Measurements from ENCODE around the gene EIF3L.

Gene EIF3L

DNA sequence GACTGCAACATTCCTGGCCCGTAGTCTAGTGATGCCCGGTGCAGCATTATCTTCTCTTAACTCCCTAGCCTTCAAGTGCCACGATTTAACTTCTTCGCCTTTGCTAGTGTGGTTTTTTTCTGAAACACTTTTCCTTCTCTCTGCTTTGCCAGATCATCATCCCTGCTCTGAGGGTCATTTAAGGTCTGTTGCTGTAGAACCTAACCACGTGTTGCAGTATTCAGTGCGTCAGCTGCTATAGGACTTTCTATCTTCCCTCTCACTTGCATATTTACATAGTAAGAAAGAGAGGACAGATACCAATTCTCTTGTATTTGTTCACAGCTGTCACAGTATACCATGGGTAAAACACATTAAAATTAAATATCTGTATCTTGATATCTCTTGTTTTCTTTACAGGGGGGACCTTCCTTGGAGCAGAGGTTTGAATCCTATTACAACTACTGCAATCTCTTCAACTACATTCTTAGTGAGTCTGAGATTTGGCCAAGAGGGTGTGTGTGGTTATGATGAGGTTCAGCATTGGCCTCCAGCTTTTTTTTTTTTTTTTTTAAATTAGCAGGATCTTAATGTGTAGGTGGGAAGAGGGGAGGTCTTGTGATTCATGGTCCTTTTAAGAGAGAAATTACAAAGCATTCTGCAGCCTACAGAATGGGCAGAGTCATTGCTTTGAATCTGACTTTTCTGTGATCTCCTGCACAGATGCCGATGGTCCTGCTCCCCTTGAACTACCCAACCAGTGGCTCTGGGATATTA is 13.5 kb downstream of the EIF3L start:
- Histone ChIP-seq H3K27me3 (ENCODE audit: control insufficient read depth, insufficient read depth, low read length) (no peaks in the 10 kb centered on the region), H3K9ac (ENCODE audit: low read depth, low read length) (no peak overlapping the region), H3K36me3 (ENCODE audit: insufficient read depth, low read length) (peaks cover 59% of the 10 kb centered on the region)

DNA sequence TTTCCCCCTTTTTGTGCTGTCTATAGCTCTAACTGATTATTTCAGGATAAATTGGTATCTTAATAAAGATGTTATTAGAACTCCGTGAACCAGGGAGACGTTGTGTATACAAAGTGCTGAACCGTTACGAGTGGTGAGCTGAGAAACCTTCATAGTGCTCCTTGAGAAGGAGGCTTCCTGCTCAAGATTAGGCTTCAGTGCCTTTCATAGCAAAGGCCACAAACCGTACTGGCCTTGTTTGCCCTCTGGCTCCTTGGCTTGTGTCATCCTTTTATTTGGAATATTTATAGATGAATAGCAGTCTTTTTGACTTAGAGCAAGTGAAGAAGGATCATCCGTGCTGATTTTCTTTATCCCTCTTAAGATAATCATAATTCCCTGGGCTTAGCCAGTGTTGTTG is 16.3 kb downstream of the EIF3L start:
- Histone ChIP-seq H3K36me3 (ENCODE audit: insufficient read depth, low read length) (peaks cover 65% of the 10 kb centered on the region), H3K4me1 (ENCODE audit: control insufficient read depth, insufficient read depth, low read length) (peaks cover 6% of the 10 kb centered on the region), H3K9ac (ENCODE audit: low read depth, low read length) (no peak overlapping the region), H3K27me3 (ENCODE audit: control insufficient read depth, insufficient read depth, low read length) (no peaks in the 10 kb centered on the region), H3K4me2 (ENCODE audit: low read length) (no peak overlapping the region), H3K4me3 (ENCODE audit: low read length) (no peak overlapping the region), H3K9me3 (replicated peaks; ENCODE audit: low read length) (no peaks in the 10 kb centered on the region)

More for the DNA sequence above, 13.5 kb downstream of the EIF3L start:
- H3K9me3 ChIP-seq (replicated peaks; ENCODE audit: low read length), result no peaks in the 10 kb centered on the region
- no peak overlapping the region for H3K4me3 ChIP-seq (ENCODE audit: low read length)
- no peak overlapping the region for H3K4me2 ChIP-seq (ENCODE audit: low read length)
- peaks cover 11% of the 10 kb centered on the region for H3K4me1 ChIP-seq (ENCODE audit: control insufficient read depth, insufficient read depth, low read length)

DNA sequence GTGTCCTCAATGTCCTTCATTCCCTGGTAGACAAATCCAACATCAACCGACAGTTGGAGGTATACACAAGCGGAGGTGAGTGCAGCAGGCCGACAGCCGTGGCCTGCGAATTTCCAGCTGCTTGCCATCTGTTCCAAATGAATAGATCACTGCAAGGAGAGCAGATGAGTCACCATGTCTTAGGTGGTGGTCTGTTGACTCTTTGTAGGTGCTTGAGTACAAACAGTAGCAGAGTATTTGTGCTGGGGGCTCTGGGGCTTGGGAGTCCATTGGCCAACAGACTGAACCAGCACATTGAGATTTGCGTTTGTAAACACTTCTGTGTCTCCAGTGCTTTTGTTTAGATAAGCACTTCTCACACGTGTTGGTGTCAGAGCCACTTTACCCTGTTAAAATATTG is 21.1 kb downstream of the EIF3L start:
- Histone ChIP-seq H3K4me3 (ENCODE audit: low read length) (no peak overlapping the region), H3K9ac (ENCODE audit: low read depth, low read length) (no peak overlapping the region), H3K27me3 (ENCODE audit: control insufficient read depth, insufficient read depth, low read length) (no peaks in the 10 kb centered on the region), H3K4me2 (ENCODE audit: low read length) (no peak overlapping the region), H3K36me3 (ENCODE audit: insufficient read depth, low read length) (peaks cover 64% of the 10 kb centered on the region), H3K9me3 (replicated peaks; ENCODE audit: low read length) (no peaks in the 10 kb centered on the region), H3K4me1 (ENCODE audit: control insufficient read depth, insufficient read depth, low read length) (no peaks in the 10 kb centered on the region)

GRCh38 chr22:37880668-37881440 is 31.6 kb downstream of the EIF3L start:
- H3K4me2 ChIP-seq (ENCODE audit: low read length), result no peak overlapping the region
- peak overlapping the region; percentile 4 for H3K9ac ChIP-seq (ENCODE audit: low read depth, low read length)
- H3K27me3 ChIP-seq (ENCODE audit: control insufficient read depth, insufficient read depth, low read length), result no peaks in the 10 kb centered on the region
- H3K4me1 ChIP-seq (ENCODE audit: control insufficient read depth, insufficient read depth, low read length), result peaks cover 20% of the 10 kb centered on the region
- no peak overlapping the region for H3K4me3 ChIP-seq (ENCODE audit: low read length)
- H3K36me3 ChIP-seq (ENCODE audit: insufficient read depth, low read length), result peaks cover 53% of the 10 kb centered on the region
- H3K9me3 ChIP-seq (replicated peaks; ENCODE audit: low read length), result no peaks in the 10 kb centered on the region

DNA sequence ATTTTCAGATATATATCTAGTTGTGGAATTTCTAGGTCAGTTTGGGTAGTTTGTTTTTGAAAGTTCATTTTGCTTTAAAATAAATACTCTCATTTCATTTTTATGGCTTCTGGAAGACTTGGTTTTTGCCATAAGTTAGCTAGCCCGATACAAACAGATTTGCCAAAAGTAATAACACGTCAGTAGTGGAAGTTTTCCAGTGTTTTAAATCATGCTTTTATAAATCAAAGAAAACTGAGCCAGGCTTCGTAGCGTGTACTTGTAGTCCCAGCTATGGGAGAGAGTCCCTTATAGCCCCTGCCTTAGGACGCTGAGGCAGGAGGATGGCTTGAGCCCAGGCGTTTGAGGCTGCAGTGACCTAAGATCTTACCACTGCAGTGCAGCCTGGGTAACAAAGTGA is 35.2 kb downstream of the EIF3L start:
- no peak overlapping the region for H3K4me2 ChIP-seq (ENCODE audit: low read length)
- H3K9me3 ChIP-seq (replicated peaks; ENCODE audit: low read length), result no peaks in the 10 kb centered on the region
- no peaks in the 10 kb centered on the region for H3K27me3 ChIP-seq (ENCODE audit: control insufficient read depth, insufficient read depth, low read length)
- no peak overlapping the region for H3K9ac ChIP-seq (ENCODE audit: low read depth, low read length)
- H3K4me3 ChIP-seq (ENCODE audit: low read length), result no peak overlapping the region
- peaks cover 47% of the 10 kb centered on the region for H3K36me3 ChIP-seq (ENCODE audit: insufficient read depth, low read length)
- peaks cover 26% of the 10 kb centered on the region for H3K4me1 ChIP-seq (ENCODE audit: control insufficient read depth, insufficient read depth, low read length)

DNA sequence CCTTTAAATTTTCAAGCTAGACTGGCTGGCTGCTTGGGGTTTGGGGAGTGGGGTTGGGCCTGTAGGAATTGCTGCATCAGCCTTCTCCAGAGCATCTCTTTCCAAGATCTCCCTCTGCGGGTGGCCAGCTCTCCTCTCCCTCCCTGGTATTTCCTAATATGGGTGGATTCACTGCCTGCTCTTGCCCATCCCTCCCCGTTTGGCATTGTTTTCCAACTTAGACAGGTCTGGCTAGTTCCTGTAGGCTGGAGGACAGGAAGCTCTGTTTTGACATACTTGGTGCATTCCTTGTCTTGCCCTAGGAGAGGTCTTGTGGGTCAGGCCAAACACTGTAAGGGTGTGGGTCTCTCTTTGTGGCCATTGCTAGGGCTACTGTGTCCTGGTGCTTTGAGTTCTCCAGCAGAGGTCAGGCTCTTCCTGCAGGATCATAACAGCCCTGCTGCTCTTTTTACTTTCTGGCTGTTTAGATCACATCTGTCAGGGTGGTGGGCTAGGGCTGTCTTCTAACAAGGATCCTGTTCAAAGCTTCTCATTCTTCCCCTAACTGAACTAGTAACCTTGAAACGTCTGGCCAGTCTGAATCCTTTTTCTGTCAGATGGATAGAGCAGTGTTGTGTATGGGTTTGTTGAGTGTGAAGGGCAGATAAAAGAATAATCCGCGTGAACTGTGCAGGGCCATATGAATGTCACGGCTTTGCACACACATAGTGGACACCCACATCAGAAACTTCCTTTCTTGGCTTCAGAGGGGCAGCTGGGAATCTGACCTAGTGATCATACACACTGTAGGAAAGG is 38.6 kb downstream of the EIF3L start:
- Histone ChIP-seq H3K4me1 (ENCODE audit: control insufficient read depth, insufficient read depth, low read length) (peaks cover 16% of the 10 kb centered on the region), H3K36me3 (ENCODE audit: insufficient read depth, low read length) (peaks cover 41% of the 10 kb centered on the region), H3K4me2 (ENCODE audit: low read length) (no peak overlapping the region), H3K9ac (ENCODE audit: low read depth, low read length) (no peak overlapping the region), H3K9me3 (replicated peaks; ENCODE audit: low read length) (no peaks in the 10 kb centered on the region), H3K27me3 (ENCODE audit: control insufficient read depth, insufficient read depth, low read length) (no peaks in the 10 kb centered on the region), H3K4me3 (ENCODE audit: low read length) (no peak overlapping the region)

DNA sequence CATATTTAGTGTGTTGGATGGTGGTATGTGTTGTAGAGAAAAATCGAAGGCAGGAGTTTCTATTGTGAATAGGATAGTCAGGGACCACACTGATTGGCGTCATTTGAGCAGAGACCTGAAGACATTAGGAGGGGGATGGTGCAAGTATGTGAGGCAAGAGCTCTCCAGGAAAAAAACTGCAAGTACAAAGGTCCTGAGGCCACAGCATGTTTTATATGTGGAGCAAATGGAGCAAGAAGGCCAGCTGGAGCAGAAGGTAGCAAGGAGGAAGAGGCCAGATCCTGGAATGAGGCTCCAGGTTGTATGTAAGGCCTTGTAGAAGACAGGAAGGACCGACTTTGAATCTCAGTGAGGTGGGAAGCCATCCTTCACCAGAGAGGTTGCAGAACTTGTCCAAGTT is 42.7 kb downstream of the EIF3L start:
- Histone ChIP-seq H3K27me3 (ENCODE audit: control insufficient read depth, insufficient read depth, low read length) (no peaks in the 10 kb centered on the region), H3K9me3 (replicated peaks; ENCODE audit: low read length) (no peaks in the 10 kb centered on the region), H3K4me1 (ENCODE audit: control insufficient read depth, insufficient read depth, low read length) (peaks cover 6% of the 10 kb centered on the region), H3K9ac (ENCODE audit: low read depth, low read length) (no peak overlapping the region), H3K4me3 (ENCODE audit: low read length) (no peak overlapping the region), H3K36me3 (ENCODE audit: insufficient read depth, low read length) (peaks cover 31% of the 10 kb centered on the region), H3K4me2 (ENCODE audit: low read length) (no peak overlapping the region)

- H3K36me3 ChIP-seq (ENCODE audit: insufficient read depth, low read length), result peaks cover 23% of the 10 kb centered on the region
These were observed 43.5 kb downstream of the EIF3L start for GRCh38 chr22:37892566-37893335.

GRCh38 chr22:37893583-37893983 is 44.4 kb downstream of the EIF3L start:
- Histone ChIP-seq H3K36me3 (ENCODE audit: insufficient read depth, low read length) (peaks cover 15% of the 10 kb centered on the region), H3K4me1 (ENCODE audit: control insufficient read depth, insufficient read depth, low read length) (peaks cover 10% of the 10 kb centered on the region)

More at GRCh38 chr22:37892566-37893335, 43.5 kb downstream of the EIF3L start:
- Histone ChIP-seq H3K27me3 (ENCODE audit: control insufficient read depth, insufficient read depth, low read length) (no peaks in the 10 kb centered on the region), H3K4me3 (ENCODE audit: low read length) (no peak overlapping the region), H3K4me2 (ENCODE audit: low read length) (no peak overlapping the region), H3K9ac (ENCODE audit: low read depth, low read length) (no peak overlapping the region), H3K4me1 (ENCODE audit: control insufficient read depth, insufficient read depth, low read length) (peaks cover 7% of the 10 kb centered on the region), H3K9me3 (replicated peaks; ENCODE audit: low read length) (no peaks in the 10 kb centered on the region)

DNA sequence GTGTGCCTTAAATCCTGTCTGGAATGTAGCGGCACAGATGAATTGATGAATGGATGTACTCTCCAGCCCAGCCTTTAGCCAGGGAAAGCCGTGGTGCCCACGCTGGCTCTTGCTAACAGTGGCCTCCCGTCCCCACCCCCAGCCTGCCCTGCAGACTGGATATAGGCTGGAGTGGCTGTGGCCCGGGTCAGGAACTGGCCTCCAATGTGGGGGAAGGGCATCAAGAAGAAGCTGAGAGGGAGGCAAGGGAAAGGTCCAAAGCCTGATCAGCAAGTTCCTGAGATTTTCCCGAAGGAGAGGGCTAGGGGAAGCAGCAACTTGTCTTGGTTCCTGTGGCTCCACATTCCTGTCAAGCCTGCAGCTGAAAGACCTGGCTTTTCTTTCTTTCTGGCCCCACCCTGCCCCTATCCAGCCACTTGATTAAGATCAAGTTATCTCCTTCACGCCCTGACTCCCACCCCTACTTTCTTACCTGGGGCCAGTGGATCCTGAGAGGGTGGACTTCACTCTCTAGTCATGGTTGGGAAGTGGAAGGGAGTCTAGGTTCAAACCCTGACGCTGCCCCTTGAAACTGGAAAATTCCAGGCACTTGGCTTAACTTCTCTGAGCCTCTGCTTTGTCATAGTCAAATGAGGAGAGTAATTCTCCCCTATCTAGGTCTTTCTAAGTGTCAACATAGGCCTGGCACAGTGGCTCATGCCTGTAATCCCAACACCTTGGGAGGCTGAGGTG is 45.9 kb downstream of the EIF3L start:
- Histone ChIP-seq H3K9ac (ENCODE audit: low read depth, low read length) (no peak overlapping the region), H3K4me2 (ENCODE audit: low read length) (no peak overlapping the region), H3K36me3 (ENCODE audit: insufficient read depth, low read length) (peaks cover 5% of the 10 kb centered on the region), H3K4me3 (ENCODE audit: low read length) (no peak overlapping the region), H3K9me3 (replicated peaks; ENCODE audit: low read length) (no peaks in the 10 kb centered on the region), H3K4me1 (ENCODE audit: control insufficient read depth, insufficient read depth, low read length) (peaks cover 15% of the 10 kb centered on the region), H3K27me3 (ENCODE audit: control insufficient read depth, insufficient read depth, low read length) (no peaks in the 10 kb centered on the region)

More at GRCh38 chr22:37893583-37893983, 44.4 kb downstream of the EIF3L start:
- no peaks in the 10 kb centered on the region for H3K9me3 ChIP-seq (replicated peaks; ENCODE audit: low read length)
- H3K4me2 ChIP-seq (ENCODE audit: low read length), result no peak overlapping the region
- no peak overlapping the region for H3K9ac ChIP-seq (ENCODE audit: low read depth, low read length)
- no peaks in the 10 kb centered on the region for H3K27me3 ChIP-seq (ENCODE audit: control insufficient read depth, insufficient read depth, low read length)
- H3K4me3 ChIP-seq (ENCODE audit: low read length), result no peak overlapping the region
